HEK293 (cell line): Measurements from ENCODE around the gene NUAK1.

Source experiments
- CTCF ChIA-PET: fragments of 350-600 bp; formaldehyde crosslinking; extraction: SDS; loops from one replicate; lab custom pipeline; 2021; ENCODE audit warnings: antibody characterized with exemption; lab: Yijun Ruan, JAX
- POLR2A ChIA-PET: fragments of 300-600 bp; formaldehyde crosslinking; extraction: SDS; loops from one replicate; lab custom pipeline; 2020; ENCODE audit warnings: antibody characterized with exemption, inconsistent platforms; lab: Yijun Ruan, JAX
- H3K27ac ChIP-seq: fragments of 200-500 bp; sonication (Bioruptor generic); 2 replicates; pipeline ENCODE4 v1.5.1; 2014; ENCODE audit warnings: low read depth, low read length, control low read depth, inconsistent platforms; ENCODE audit errors: extremely low read depth
- H3K36me3 ChIP-seq, 2 experiments: fragments of 200-500 bp in 1 of 2; sonication (Bioruptor generic) in 1 of 2; 1 replicate in 1 of 2; 2 replicates in 1 of 2; pipeline ENCODE4 v1.5.1; 2014 to 2017; ENCODE audit warnings: inconsistent platforms in 2 of 2, low read length in 2 of 2; ENCODE audit not compliant: control insufficient read depth in 2 of 2, insufficient read depth in 1 of 2
- H3K4me1 ChIP-seq: fragments of 200-500 bp; sonication (Bioruptor generic); 2 replicates; pipeline ENCODE4 v1.5.1; 2014; ENCODE audit warnings: mild to moderate bottlenecking, low read length, inconsistent platforms; ENCODE audit not compliant: control insufficient read depth, insufficient read depth
- H3K4me3 ChIP-seq: 2 replicates; pipeline ENCODE4 v1.5.1; 2011; ENCODE audit warnings: low read depth, mild to moderate bottlenecking, control low read depth, low read length, moderate library complexity
- H3K9me3 ChIP-seq: fragments of 200-500 bp; sonication (Bioruptor generic); 2 replicates; pipeline ENCODE4 v1.5.1; 2014; ENCODE audit warnings: low read depth, low read length, inconsistent platforms; ENCODE audit not compliant: control insufficient read depth, insufficient read depth
- BCL11B ChIP-seq: fragments of 450-650 bp; formaldehyde crosslinking; IDR thresholded peaks from 2 replicates; pipeline ENCODE4 v1.5.1; 2016; ENCODE audit warnings: low read depth, missing biosample characterization, missing genetic modification characterization
- GLI2 ChIP-seq: fragments of 450-650 bp; formaldehyde crosslinking; IDR thresholded peaks from 2 replicates; pipeline ENCODE4; 2017; ENCODE audit warnings: missing biosample characterization, missing genetic modification characterization, low read depth, borderline replicate concordance
- HOXC10 ChIP-seq: sonication (generic); formaldehyde crosslinking; IDR thresholded peaks from 2 replicates; pipeline ENCODE4 v1.8.1; 2023; ENCODE audit warnings: mild to moderate bottlenecking, missing genetic modification reagents
- PRDM1 ChIP-seq: fragments of 450-650 bp; formaldehyde crosslinking; IDR thresholded peaks from 2 replicates; pipeline ENCODE4; 2016; ENCODE audit warnings: missing biosample characterization, missing genetic modification characterization
- SCRT1 ChIP-seq: fragments of 450-650 bp; formaldehyde crosslinking; IDR thresholded peaks from 2 replicates; pipeline ENCODE4 v1.5.1; 2016; ENCODE audit warnings: missing biosample characterization, missing genetic modification characterization, borderline replicate concordance
- TRIM28 ChIP-seq: IDR thresholded peaks from 2 replicates; pipeline ENCODE4 v1.6.1; 2011; ENCODE audit warnings: low read length, control low read depth, borderline replicate concordance
- YY1 ChIP-seq: fragments of 450-650 bp; formaldehyde crosslinking; IDR thresholded peaks from 2 replicates; pipeline ENCODE4 v1.5.1; 2018; ENCODE audit warnings: missing biosample characterization, missing genetic modification characterization
- ZIC2 ChIP-seq: fragments of 450-650 bp; formaldehyde crosslinking; IDR thresholded peaks from 2 replicates; pipeline ENCODE4 v1.5.1; 2016; ENCODE audit warnings: missing biosample characterization, missing genetic modification characterization
- ZNF112 ChIP-seq: fragments of 450-650 bp; formaldehyde crosslinking; IDR thresholded peaks from 2 replicates; pipeline ENCODE4 v1.5.0; 2017; ENCODE audit warnings: missing biosample characterization, missing genetic modification characterization
- ZNF140 ChIP-seq: fragments of 450-650 bp; formaldehyde crosslinking; IDR thresholded peaks from 2 replicates; pipeline ENCODE4 v1.5.1; 2016; ENCODE audit warnings: missing biosample characterization, missing genetic modification characterization
- ZNF157 ChIP-seq: fragments of 450-650 bp; formaldehyde crosslinking; IDR thresholded peaks from 2 replicates; pipeline ENCODE4 v1.5.1; 2016; ENCODE audit warnings: missing biosample characterization, missing genetic modification characterization
- ZNF24 ChIP-seq: fragments of 450-650 bp; formaldehyde crosslinking; IDR thresholded peaks from 2 replicates; pipeline ENCODE4 v1.5.1; 2016; ENCODE audit warnings: missing biosample characterization, missing genetic modification characterization
- ZNF394 ChIP-seq: fragments of 450-650 bp; formaldehyde crosslinking; IDR thresholded peaks from 2 replicates; pipeline ENCODE4 v1.5.1; 2016; ENCODE audit warnings: missing biosample characterization, missing genetic modification characterization, mild to moderate bottlenecking, moderate library complexity, borderline replicate concordance
- ZNF571 ChIP-seq: fragments of 450-650 bp; formaldehyde crosslinking; IDR thresholded peaks from 2 replicates; pipeline ENCODE4 v1.5.0; 2017; ENCODE audit warnings: missing biosample characterization, missing genetic modification characterization
- ZNF610 ChIP-seq: fragments of 450-650 bp; formaldehyde crosslinking; IDR thresholded peaks from 2 replicates; pipeline ENCODE4 v1.5.1; 2016; ENCODE audit warnings: missing biosample characterization, missing genetic modification characterization, borderline replicate concordance
- ZNF660 ChIP-seq: fragments of 450-650 bp; IDR thresholded peaks from 2 replicates; pipeline ENCODE4 v1.5.1; 2018; ENCODE audit warnings: missing biosample characterization, mild to moderate bottlenecking, missing genetic modification characterization
- ZNF670 ChIP-seq: fragments of 450-650 bp; formaldehyde crosslinking; IDR thresholded peaks from 2 replicates; pipeline ENCODE4 v1.5.1; 2016; ENCODE audit warnings: missing biosample characterization, missing genetic modification characterization, low read depth
- ZNF785 ChIP-seq: fragments of 450-650 bp; formaldehyde crosslinking; IDR thresholded peaks from 2 replicates; pipeline ENCODE4 v1.5.1; 2016; ENCODE audit warnings: missing biosample characterization, missing genetic modification characterization
- ZNF791 ChIP-seq: fragments of 450-650 bp; formaldehyde crosslinking; IDR thresholded peaks from 2 replicates; pipeline ENCODE4 v1.5.1; 2016; ENCODE audit warnings: missing biosample characterization, missing genetic modification characterization
- ZNF843 ChIP-seq: fragments of 450-650 bp; formaldehyde crosslinking; IDR thresholded peaks from 2 replicates; pipeline ENCODE4 v1.5.1; 2016; ENCODE audit warnings: missing biosample characterization, missing genetic modification characterization
- ZSCAN30 ChIP-seq: fragments of 450-650 bp; IDR thresholded peaks from 2 replicates; pipeline ENCODE4 v1.5.1; 2018; ENCODE audit warnings: missing biosample characterization, mild to moderate bottlenecking, missing genetic modification characterization, moderate library complexity
- TF ChIP-seq, protein P1 (sequence below): fragments of 450-650 bp; formaldehyde crosslinking; IDR thresholded peaks from 2 replicates; pipeline ENCODE4 v1.5.1; 2016; ENCODE audit warnings: missing biosample characterization, missing genetic modification characterization
- TF ChIP-seq, protein P2 (sequence below): sonication (generic); formaldehyde crosslinking; IDR thresholded peaks from 2 replicates; pipeline ENCODE4 v1.8.1; 2022; ENCODE audit warnings: mild to moderate bottlenecking, moderate library complexity, missing genetic modification reagents
- TF ChIP-seq, protein P3 (sequence below): fragments of 450-650 bp; formaldehyde crosslinking; IDR thresholded peaks from 2 replicates; pipeline ENCODE4 v1.5.1; 2016; ENCODE audit warnings: missing biosample characterization, missing genetic modification characterization
- TF ChIP-seq, protein P4 (sequence below): fragments of 450-650 bp; formaldehyde crosslinking; IDR thresholded peaks from 2 replicates; pipeline ENCODE4 v1.5.1; 2016; ENCODE audit warnings: missing biosample characterization, missing genetic modification characterization

The NUAK1 gene

DNA sequence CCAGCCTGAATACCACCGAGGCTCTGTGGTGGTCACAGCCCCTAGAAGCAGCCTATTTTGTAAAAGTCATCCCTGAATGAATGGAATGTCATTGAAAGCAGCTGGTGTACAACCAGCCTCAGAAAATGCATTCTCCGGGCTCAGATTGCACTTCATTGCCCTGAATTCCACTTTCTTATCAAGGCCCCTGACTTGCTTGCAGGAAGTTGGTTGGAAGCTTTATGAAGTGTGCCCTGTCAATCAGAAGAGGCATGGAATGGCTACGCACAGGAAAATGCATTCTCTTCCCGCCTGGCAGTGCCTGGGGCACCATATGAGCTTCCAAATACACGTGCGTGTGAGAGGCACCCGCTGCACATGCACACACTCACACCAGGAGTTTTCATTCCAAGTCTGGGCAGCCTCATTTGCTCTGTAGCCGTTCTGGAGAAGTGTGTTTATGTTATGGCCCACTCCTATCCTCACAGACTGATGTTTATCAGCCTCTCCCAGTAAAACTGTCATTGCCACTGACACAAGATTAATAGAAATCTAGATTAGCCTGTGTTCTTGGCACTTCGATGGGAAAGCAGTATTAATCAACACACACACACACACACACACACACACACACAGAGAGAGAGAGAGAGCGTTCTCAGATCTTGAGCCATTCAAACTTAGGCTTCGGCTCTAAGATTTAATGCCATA, 63.9 kb downstream of the NUAK1 start (continued):
- TF ChIP-seq, protein P1, sequence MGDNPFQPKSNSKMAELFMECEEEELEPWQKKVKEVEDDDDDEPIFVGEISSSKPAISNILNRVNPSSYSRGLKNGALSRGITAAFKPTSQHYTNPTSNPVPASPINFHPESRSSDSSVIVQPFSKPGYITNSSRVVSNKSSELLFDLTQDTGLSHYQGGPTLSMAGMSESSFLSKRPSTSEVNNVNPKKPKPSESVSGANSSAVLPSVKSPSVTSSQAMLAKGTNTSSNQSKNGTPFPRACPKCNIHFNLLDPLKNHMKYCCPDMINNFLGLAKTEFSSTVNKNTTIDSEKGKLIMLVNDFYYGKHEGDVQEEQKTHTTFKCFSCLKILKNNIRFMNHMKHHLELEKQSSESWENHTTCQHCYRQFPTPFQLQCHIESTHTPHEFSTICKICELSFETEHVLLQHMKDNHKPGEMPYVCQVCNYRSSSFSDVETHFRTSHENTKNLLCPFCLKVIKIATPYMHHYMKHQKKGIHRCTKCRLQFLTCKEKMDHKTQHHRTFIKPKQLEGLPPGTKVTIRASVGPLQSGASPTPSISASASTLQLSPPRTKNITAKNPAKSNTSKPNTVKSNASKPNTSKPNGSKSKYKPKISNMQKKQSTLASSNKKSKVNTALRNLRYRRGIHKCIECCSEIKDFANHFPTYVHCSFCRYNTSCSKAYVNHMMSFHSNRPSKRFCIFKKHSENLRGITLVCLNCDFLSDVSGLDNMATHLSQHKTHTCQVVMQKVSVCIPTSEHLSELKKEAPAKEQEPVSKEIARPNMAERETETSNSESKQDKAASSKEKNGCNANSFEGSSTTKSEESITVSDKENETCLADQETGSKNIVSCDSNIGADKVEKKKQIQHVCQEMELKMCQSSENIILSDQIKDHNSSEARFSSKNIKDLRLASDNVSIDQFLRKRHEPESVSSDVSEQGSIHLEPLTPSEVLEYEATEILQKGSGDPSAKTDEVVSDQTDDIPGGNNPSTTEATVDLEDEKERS = 0 out of 2 replicates have a peak, but pooled peaks have one; percentile 21
- TF ChIP-seq ZNF394 (tag by site-specific recombination) = peak; percentile 72; the same call in 1 of the 2 replicates
- TF ChIP-seq BCL11B = peak; percentile 96
- peak; percentile 97 for TF ChIP-seq ZSCAN30
- peak; percentile 64; the same call in 1 of the 2 replicates for TF ChIP-seq YY1
- peak; percentile 93 for TF ChIP-seq TRIM28

DNA sequence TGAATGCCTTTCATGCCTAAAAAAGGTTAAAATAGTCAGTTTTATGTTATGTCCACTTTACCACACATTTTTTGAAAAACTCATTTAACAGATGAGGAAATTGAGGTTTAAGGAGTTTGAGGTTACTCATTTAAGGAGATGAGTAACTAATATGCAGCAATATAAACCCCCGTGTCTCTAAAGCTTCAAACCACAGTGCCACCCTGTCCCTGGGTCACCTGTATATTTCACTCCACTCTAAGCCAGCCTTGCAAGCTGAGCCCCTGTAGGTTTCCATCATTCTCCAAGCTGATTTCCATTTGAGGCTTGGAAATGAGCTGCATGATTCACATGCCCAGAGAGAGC, 64.4 kb downstream of the NUAK1 start:
- H3K4me1 ChIP-seq = peaks cover 27% of the 10 kb centered on the region
- ChIA-PET CTCF (interaction anchor here (0.5 to 1.7 kb wide), 5 partner anchors 35 to 360 kb away, joined by 3 to 4 read pairs (median 4); no protein-coding TSS in a partner anchor), POLR2A (interaction anchor here (0.5 to 1.2 kb wide), 3 partner anchors 32 to 198 kb away, joined by 3 to 5 read pairs (median 4); no protein-coding TSS in a partner anchor)
- H3K4me3 ChIP-seq = no peak overlapping the region
- H3K9me3 ChIP-seq = no peaks in the 10 kb centered on the region
- peak overlapping the region; percentile 89 for H3K27ac ChIP-seq
- peaks cover 6 to 10% of the 10 kb centered on the region in 2 experiments; a peak in 2 of 3 replicates for H3K36me3 ChIP-seq
- TF ChIP-seq GLI2 (no peak), ZNF660 (tag by site-specific recombination) (no peak), ZNF140 (tag by site-specific recombination) (no peak), ZNF791 (tag by site-specific recombination) (no peak), SCRT1 (tag by site-specific recombination) (no peak), PRDM1 (tag by site-specific recombination) (no peak), ZNF670 (tag by site-specific recombination) (no peak), ZNF610 (tag by site-specific recombination) (no peak), ZNF24 (tag by site-specific recombination) (no peak), ZNF785 (no peak), ZNF571 (no peak)
- TF ChIP-seq, protein P2, sequence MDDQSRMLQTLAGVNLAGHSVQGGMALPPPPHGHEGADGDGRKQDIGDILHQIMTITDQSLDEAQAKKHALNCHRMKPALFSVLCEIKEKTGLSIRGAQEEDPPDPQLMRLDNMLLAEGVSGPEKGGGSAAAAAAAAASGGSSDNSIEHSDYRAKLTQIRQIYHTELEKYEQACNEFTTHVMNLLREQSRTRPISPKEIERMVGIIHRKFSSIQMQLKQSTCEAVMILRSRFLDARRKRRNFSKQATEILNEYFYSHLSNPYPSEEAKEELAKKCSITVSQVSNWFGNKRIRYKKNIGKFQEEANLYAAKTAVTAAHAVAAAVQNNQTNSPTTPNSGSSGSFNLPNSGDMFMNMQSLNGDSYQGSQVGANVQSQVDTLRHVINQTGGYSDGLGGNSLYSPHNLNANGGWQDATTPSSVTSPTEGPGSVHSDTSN (CRISPR knock-in tag) = no peak

DNA sequence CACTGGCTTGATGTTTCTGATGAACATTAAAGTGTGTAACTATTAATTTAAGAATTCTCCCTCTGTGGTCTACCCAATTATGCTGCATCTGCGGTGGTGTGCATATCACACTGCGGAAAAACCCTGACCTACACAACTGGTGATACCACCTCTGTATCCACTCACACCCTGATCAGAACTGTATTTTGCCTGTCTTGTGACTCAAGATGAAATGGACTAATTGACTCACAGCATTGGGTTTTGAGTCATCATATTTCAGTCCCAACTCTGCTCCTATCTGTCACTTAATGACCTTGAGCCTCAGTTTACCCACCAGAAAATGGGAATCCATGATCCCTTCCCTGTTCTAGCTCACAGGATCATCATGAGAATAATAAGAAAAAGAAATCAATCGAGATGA, 65.6 kb downstream of the NUAK1 start:
- ChIA-PET CTCF (no interaction called here), POLR2A (no interaction called here)
- TF ChIP-seq ZIC2 (tag by site-specific recombination) (no peak), ZNF112 (tag by site-specific recombination) (no peak), HOXC10 (no peak), ZNF157 (tag by site-specific recombination) (no peak), ZNF843 (tag by site-specific recombination) (no peak)
- TF ChIP-seq, protein P3, sequence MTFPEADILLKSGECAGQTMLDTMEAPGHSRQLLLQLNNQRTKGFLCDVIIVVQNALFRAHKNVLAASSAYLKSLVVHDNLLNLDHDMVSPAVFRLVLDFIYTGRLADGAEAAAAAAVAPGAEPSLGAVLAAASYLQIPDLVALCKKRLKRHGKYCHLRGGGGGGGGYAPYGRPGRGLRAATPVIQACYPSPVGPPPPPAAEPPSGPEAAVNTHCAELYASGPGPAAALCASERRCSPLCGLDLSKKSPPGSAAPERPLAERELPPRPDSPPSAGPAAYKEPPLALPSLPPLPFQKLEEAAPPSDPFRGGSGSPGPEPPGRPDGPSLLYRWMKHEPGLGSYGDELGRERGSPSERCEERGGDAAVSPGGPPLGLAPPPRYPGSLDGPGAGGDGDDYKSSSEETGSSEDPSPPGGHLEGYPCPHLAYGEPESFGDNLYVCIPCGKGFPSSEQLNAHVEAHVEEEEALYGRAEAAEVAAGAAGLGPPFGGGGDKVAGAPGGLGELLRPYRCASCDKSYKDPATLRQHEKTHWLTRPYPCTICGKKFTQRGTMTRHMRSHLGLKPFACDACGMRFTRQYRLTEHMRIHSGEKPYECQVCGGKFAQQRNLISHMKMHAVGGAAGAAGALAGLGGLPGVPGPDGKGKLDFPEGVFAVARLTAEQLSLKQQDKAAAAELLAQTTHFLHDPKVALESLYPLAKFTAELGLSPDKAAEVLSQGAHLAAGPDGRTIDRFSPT (tag by site-specific recombination) = no peak
- TF ChIP-seq, protein P4, sequence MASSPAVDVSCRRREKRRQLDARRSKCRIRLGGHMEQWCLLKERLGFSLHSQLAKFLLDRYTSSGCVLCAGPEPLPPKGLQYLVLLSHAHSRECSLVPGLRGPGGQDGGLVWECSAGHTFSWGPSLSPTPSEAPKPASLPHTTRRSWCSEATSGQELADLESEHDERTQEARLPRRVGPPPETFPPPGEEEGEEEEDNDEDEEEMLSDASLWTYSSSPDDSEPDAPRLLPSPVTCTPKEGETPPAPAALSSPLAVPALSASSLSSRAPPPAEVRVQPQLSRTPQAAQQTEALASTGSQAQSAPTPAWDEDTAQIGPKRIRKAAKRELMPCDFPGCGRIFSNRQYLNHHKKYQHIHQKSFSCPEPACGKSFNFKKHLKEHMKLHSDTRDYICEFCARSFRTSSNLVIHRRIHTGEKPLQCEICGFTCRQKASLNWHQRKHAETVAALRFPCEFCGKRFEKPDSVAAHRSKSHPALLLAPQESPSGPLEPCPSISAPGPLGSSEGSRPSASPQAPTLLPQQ (tag by site-specific recombination) = no peak
- Histone ChIP-seq H3K9me3 (no peaks in the 10 kb centered on the region), H3K4me1 (peaks cover 24% of the 10 kb centered on the region), H3K27ac (no peak overlapping the region), H3K4me3 (no peak overlapping the region), H3K36me3 (peaks cover 6 to 14% of the 10 kb centered on the region in 2 experiments; a peak in 2 of 3 replicates)
